DOHH2 (cell line): ENCODE data around the gene ANGPT4.

ENCODE experiments used
- H3F3A ChIP-seq: fragments of 200-600 bp; sonication (generic), shearing (Covaris generic); 2 replicates; pipeline ENCODE4 v1.6.0; 2016; ENCODE audit warnings: antibody characterized with exemption, mild to moderate bottlenecking; ENCODE audit not compliant: control insufficient read depth, insufficient read depth
- H3K27ac ChIP-seq: fragments of 200-600 bp; sonication (generic); 2 replicates; pipeline ENCODE4 v1.5.1; 2014; ENCODE audit warnings: low read depth, mild to moderate bottlenecking, low read length, moderate library complexity
- H3K27me3 ChIP-seq: fragments of 200-600 bp; sonication (generic); 2 replicates; pipeline ENCODE4 v1.6.1; 2014; ENCODE audit warnings: mild to moderate bottlenecking, low read length, mixed read lengths; ENCODE audit not compliant: control insufficient read depth
- H3K36me3 ChIP-seq: fragments of 200-600 bp; sonication (generic); 2 replicates; pipeline ENCODE4 v1.6.1; 2014; ENCODE audit warnings: mild to moderate bottlenecking, low read length, moderate library complexity, mixed read lengths; ENCODE audit not compliant: control insufficient read depth
- H3K4me1 ChIP-seq: fragments of 200-600 bp; sonication (generic); 2 replicates; pipeline ENCODE4 v1.6.1; 2014; ENCODE audit warnings: mild to moderate bottlenecking, low read length, mixed read lengths; ENCODE audit not compliant: control insufficient read depth
- H3K4me2 ChIP-seq: fragments of 200-600 bp; sonication (generic); 2 replicates; pipeline ENCODE4 v1.6.0; 2014; ENCODE audit warnings: mild to moderate bottlenecking, low read length, moderate library complexity
- H3K4me3 ChIP-seq: fragments of 200-600 bp; sonication (generic); 2 replicates; pipeline ENCODE4 v1.5.1; 2014; ENCODE audit warnings: mild to moderate bottlenecking, low read length, mixed read lengths
- H3K79me2 ChIP-seq: fragments of 200-600 bp; sonication (generic); 2 replicates; pipeline ENCODE4 v1.6.1; 2014; ENCODE audit warnings: mild to moderate bottlenecking, low read length, mixed read lengths; ENCODE audit not compliant: control insufficient read depth
- H3K9me2 ChIP-seq: fragments of 200-600 bp; sonication (generic); replicated peaks from 2 replicates; pipeline ENCODE4 v1.6.1; 2014; ENCODE audit warnings: mild to moderate bottlenecking, low read length, mixed read lengths; ENCODE audit not compliant: control insufficient read depth
- H3K9me3 ChIP-seq: fragments of 200-600 bp; sonication (generic); 2 replicates; pipeline ENCODE4 v1.6.1; 2014; ENCODE audit warnings: antibody characterized with exemption, low read length, mixed read lengths; ENCODE audit not compliant: control insufficient read depth, insufficient read depth
- H4K20me1 ChIP-seq: fragments of 200-600 bp; sonication (generic); 2 replicates; pipeline ENCODE4 v1.6.0; 2014; ENCODE audit warnings: low read depth, mild to moderate bottlenecking, antibody characterized with exemption, low read length, moderate library complexity; ENCODE audit not compliant: control insufficient read depth, insufficient read depth
- CTCF ChIP-seq: fragments of 200-600 bp; sonication (generic); IDR thresholded peaks from one replicate; pipeline ENCODE4 v1.5.1; 2014; ENCODE audit warnings: antibody characterized with exemption, mild to moderate bottlenecking, low read depth, low read length; ENCODE audit not compliant: poor library complexity, severe bottlenecking
- EZH2phosphoT487 ChIP-seq: fragments of 200-600 bp; sonication (generic); IDR thresholded peaks from 2 replicates; pipeline ENCODE4 v1.6.1; 2017; ENCODE audit warnings: borderline replicate concordance, mild to moderate bottlenecking, antibody characterized with exemption, low read length, moderate library complexity, mixed read lengths

ANGPT4 gene

GRCh38 chr20:826695-827323 is 89.3 kb downstream of the ANGPT4 start:
- Histone ChIP-seq H3K4me3 (no peak overlapping the region), H3K27ac (no peak overlapping the region), H3K36me3 (no peaks in the 10 kb centered on the region)

GRCh38 chr20:825710-826421 is 90.3 kb downstream of the ANGPT4 start:
- H3K27ac ChIP-seq = no peak overlapping the region
- peaks cover 9% of the 10 kb centered on the region for H3K4me1 ChIP-seq
- H3K79me2 ChIP-seq = no peaks in the 10 kb centered on the region
- TF ChIP-seq CTCF = no peak
- TF ChIP-seq EZH2phosphoT487 = no peak
- H3K27me3 ChIP-seq = no peaks in the 10 kb centered on the region
- no peak overlapping the region for H3K4me3 ChIP-seq
- H3K9me2 ChIP-seq = no peaks in the 10 kb centered on the region
- no peaks in the 10 kb centered on the region for H3K36me3 ChIP-seq
- H3F3A ChIP-seq = no peaks in the 10 kb centered on the region
- no peak overlapping the region for H3K4me2 ChIP-seq
- no peaks in the 10 kb centered on the region for H4K20me1 ChIP-seq
- H3K9me3 ChIP-seq = no peaks in the 10 kb centered on the region

More at GRCh38 chr20:826695-827323, 89.3 kb downstream of the ANGPT4 start:
- Histone ChIP-seq H3K4me2 (no peak overlapping the region), H3K27me3 (no peaks in the 10 kb centered on the region), H3K4me1 (peaks cover 9% of the 10 kb centered on the region), H3F3A (no peaks in the 10 kb centered on the region), H3K9me3 (no peaks in the 10 kb centered on the region), H3K9me2 (no peaks in the 10 kb centered on the region), H3K79me2 (no peaks in the 10 kb centered on the region), H4K20me1 (no peaks in the 10 kb centered on the region)
- TF ChIP-seq CTCF = no peak
- no peak for TF ChIP-seq EZH2phosphoT487

- Histone ChIP-seq H3K4me3 (no peak overlapping the region), H3K27ac (no peak overlapping the region), H3F3A (no peaks in the 10 kb centered on the region), H3K4me1 (peaks cover 9% of the 10 kb centered on the region), H3K79me2 (no peaks in the 10 kb centered on the region), H3K36me3 (no peaks in the 10 kb centered on the region), H3K27me3 (no peaks in the 10 kb centered on the region), H3K9me3 (no peaks in the 10 kb centered on the region; the same call in 1 of the 2 replicates), H3K9me2 (no peaks in the 10 kb centered on the region), H3K4me2 (no peak overlapping the region), H4K20me1 (no peaks in the 10 kb centered on the region)
- TF ChIP-seq EZH2phosphoT487 (no peak), CTCF (no peak)
Measured at GRCh38 chr20:824916-825315, 91.2 kb downstream of the ANGPT4 start.
